ENCODE measurements around the gene GNB2.

DNA sequence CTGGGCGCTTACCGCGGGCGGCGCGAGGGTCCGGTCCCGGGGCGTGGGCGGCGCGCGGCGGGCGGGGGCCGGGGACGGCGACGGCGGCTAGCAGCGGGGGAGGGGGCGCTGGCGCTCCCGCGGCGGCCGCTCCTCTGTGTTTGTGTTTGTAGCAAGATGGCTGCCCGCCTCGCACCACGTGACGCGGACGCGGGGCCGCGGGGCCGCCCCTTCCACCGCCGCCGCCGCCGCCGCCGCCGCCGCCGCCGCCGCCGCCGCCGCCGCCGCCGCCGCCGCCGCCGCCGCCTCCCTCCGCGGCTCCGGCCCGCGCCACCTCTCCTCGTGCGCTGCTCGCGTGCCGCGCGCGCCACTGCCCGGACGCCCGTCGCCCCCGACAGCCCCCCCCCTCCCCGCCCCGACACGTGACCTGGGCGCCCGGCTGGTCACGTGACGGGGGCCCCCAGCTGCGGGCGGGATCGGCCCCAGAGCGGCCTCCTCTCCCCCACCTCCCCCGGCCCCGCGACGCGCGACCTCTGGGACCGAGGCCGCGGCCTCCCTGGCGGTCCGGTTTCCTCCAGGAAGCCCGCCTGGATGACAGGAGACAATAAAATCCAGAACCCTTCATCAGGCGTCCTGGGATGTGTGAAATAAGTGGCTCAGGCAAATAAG, 20.7 kb downstream of the GNB2 start, which contains the start of gene GIGYF1:
- TF ChIP-seq, protein P1, sequence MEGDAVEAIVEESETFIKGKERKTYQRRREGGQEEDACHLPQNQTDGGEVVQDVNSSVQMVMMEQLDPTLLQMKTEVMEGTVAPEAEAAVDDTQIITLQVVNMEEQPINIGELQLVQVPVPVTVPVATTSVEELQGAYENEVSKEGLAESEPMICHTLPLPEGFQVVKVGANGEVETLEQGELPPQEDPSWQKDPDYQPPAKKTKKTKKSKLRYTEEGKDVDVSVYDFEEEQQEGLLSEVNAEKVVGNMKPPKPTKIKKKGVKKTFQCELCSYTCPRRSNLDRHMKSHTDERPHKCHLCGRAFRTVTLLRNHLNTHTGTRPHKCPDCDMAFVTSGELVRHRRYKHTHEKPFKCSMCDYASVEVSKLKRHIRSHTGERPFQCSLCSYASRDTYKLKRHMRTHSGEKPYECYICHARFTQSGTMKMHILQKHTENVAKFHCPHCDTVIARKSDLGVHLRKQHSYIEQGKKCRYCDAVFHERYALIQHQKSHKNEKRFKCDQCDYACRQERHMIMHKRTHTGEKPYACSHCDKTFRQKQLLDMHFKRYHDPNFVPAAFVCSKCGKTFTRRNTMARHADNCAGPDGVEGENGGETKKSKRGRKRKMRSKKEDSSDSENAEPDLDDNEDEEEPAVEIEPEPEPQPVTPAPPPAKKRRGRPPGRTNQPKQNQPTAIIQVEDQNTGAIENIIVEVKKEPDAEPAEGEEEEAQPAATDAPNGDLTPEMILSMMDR (IDR thresholded peaks at IDR 0.05; ENCODE audit: low read depth, low read length, missing input control), result no peak
- TF ChIP-seq RAD21 (IDR thresholded peaks at IDR 0.05) (no peak), JUND (IDR thresholded peaks at IDR 0.05) (no peak), EGR1 (IDR thresholded peaks at IDR 0.05; ENCODE audit: low read depth in 2 of 2) (no peak), GABPA (IDR thresholded peaks at IDR 0.05 in 1 of 2, conservative IDR thresholded peaks at IDR 0.05 in 1 of 2) (no peak), NR2F2 (IDR thresholded peaks at IDR 0.05) (no peak), TAF1 (conservative IDR thresholded peaks at IDR 0.05) (no peak)
- TF ChIP-seq, protein P2, sequence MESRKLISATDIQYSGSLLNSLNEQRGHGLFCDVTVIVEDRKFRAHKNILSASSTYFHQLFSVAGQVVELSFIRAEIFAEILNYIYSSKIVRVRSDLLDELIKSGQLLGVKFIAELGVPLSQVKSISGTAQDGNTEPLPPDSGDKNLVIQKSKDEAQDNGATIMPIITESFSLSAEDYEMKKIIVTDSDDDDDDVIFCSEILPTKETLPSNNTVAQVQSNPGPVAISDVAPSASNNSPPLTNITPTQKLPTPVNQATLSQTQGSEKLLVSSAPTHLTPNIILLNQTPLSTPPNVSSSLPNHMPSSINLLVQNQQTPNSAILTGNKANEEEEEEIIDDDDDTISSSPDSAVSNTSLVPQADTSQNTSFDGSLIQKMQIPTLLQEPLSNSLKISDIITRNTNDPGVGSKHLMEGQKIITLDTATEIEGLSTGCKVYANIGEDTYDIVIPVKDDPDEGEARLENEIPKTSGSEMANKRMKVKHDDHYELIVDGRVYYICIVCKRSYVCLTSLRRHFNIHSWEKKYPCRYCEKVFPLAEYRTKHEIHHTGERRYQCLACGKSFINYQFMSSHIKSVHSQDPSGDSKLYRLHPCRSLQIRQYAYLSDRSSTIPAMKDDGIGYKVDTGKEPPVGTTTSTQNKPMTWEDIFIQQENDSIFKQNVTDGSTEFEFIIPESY (IDR thresholded peaks at IDR 0.05), result no peak

Data from liver (tissue), 3 donors.